Stimulated activated effector memory CD8-positive, alpha-beta T cell treated with anti-CD3 and anti-CD28 coated beads, Interleukin-12 subunit alpha, Interleukin-12 subunit beta, amount 100 ng/mL, for 72 hours (primary cell): ENCODE data around the gene PXK.
A peak's percentile ranks its signal among the peaks of the same experiment; 100 is the strongest.
"Not testable (repeated sequence)": the region's sequence is repeated elsewhere in the genome, so short reads cannot be mapped to it uniquely, and the experiment has no call there.

Experiments
- ATAC-seq: fragments of 150-1000 bp; cut with Tn5 transposase; 2 replicates; pipeline ENCODE4 v1.10.0; 2021
- DNase-seq, 2 donors: peaks; one replicate each; pipeline ENCODE4 v3.0.0; 2021 to 2022; ENCODE audit warnings: low spot score in 2 of 2
- H3K27ac Mint-ChIP-seq: one replicate; pipeline ENCODE4 v1.8.0; 2022; ENCODE audit warnings: mild to moderate bottlenecking, mixed read lengths
- H3K36me3 Mint-ChIP-seq: one replicate; pipeline ENCODE4 v1.8.0; 2022; ENCODE audit warnings: mild to moderate bottlenecking, mixed read lengths
- H3K4me1 Mint-ChIP-seq: one replicate; pipeline ENCODE4 v1.8.0; 2022; ENCODE audit warnings: mixed read lengths
- H3K4me3 Mint-ChIP-seq: one replicate; pipeline ENCODE4 v1.8.0; 2022; ENCODE audit warnings: mild to moderate bottlenecking, mixed read lengths
- H3K9me3 Mint-ChIP-seq: one replicate; pipeline ENCODE4 v1.8.0; 2022; ENCODE audit warnings: mixed read lengths

The PXK gene

GRCh38 chr3:58427661-58428361, 95.1 kb downstream of the PXK start:
- Mint-ChIP-seq H3K9me3 (no peaks in the 10 kb centered on the region), H3K4me1 (peaks cover 8% of the 10 kb centered on the region), H3K27ac (no peak overlapping the region), H3K4me3 (no peak overlapping the region), H3K36me3 (peaks cover 95% of the 10 kb centered on the region)
- no peak for ATAC-seq
- no peak for DNase-seq

GRCh38 chr3:58429657-58430056, 97.0 kb downstream of the PXK start:
- H3K36me3 Mint-ChIP-seq = peaks cover 87% of the 10 kb centered on the region
- DNase-seq = no peak
- H3K9me3 Mint-ChIP-seq = no peaks in the 10 kb centered on the region
- peaks cover 24% of the 10 kb centered on the region for H3K4me1 Mint-ChIP-seq
- peak; percentile 1 for ATAC-seq
- H3K27ac Mint-ChIP-seq = no peak overlapping the region
- no peak overlapping the region for H3K4me3 Mint-ChIP-seq

- H3K4me1 Mint-ChIP-seq = peaks cover 29% of the 10 kb centered on the region
- H3K27ac Mint-ChIP-seq = peak overlapping the region; percentile 94
- peak overlapping the region; percentile 91 for H3K4me3 Mint-ChIP-seq
- DNase-seq = no peak
- H3K36me3 Mint-ChIP-seq = peaks cover 55% of the 10 kb centered on the region
- H3K9me3 Mint-ChIP-seq = no peaks in the 10 kb centered on the region
- ATAC-seq = no peak
These were observed 100.2 kb downstream of the PXK start for GRCh38 chr3:58432905-58433304.

- DNase-seq (peak; percentile 80 to 95), ATAC-seq (peak; percentile 96)
- peaks cover 29% of the 10 kb centered on the region for H3K4me1 Mint-ChIP-seq
- H3K9me3 Mint-ChIP-seq = no peaks in the 10 kb centered on the region
- H3K36me3 Mint-ChIP-seq = peaks cover 48% of the 10 kb centered on the region
- peak within 1 kb of the TSS; percentile 94 for H3K27ac Mint-ChIP-seq
- H3K4me3 Mint-ChIP-seq = peak within 1 kb of the TSS; percentile 91
These were observed 100.9 kb downstream of the PXK start, which contains the start of gene PDHB for GRCh38 chr3:58433400-58434167. Gene PDHB (minus strand): TSS chr3:58433832. CDS start chr3:58433809, 23 bp downstream.

GRCh38 chr3:58434168-58434504, 101.4 kb downstream of the PXK start:
- no peak for ATAC-seq
- H3K36me3 Mint-ChIP-seq = peaks cover 43% of the 10 kb centered on the region

GRCh38 chr3:58434511-58434910, 101.8 kb downstream of the PXK start:
- H3K4me3 Mint-ChIP-seq = no peak overlapping the region
- no peak for ATAC-seq
- H3K36me3 Mint-ChIP-seq = peaks cover 39% of the 10 kb centered on the region
- H3K9me3 Mint-ChIP-seq = no peaks in the 10 kb centered on the region
- no peak for DNase-seq
- H3K4me1 Mint-ChIP-seq = peaks cover 29% of the 10 kb centered on the region
- H3K27ac Mint-ChIP-seq = peak overlapping the region; percentile 58

More at GRCh38 chr3:58434168-58434504, 101.4 kb downstream of the PXK start:
- Mint-ChIP-seq H3K4me3 (peak overlapping the region; percentile 91), H3K27ac (peak overlapping the region; percentile 94), H3K9me3 (no peaks in the 10 kb centered on the region), H3K4me1 (peaks cover 29% of the 10 kb centered on the region)
- no peak for DNase-seq

- peaks cover 29% of the 10 kb centered on the region for H3K4me1 Mint-ChIP-seq
- DNase-seq (no peak), ATAC-seq (no peak)
- peak overlapping the region; percentile 58 for H3K27ac Mint-ChIP-seq
- H3K4me3 Mint-ChIP-seq = no peak overlapping the region
- H3K36me3 Mint-ChIP-seq = peaks cover 34% of the 10 kb centered on the region
- no peaks in the 10 kb centered on the region for H3K9me3 Mint-ChIP-seq
These were observed 102.3 kb downstream of the PXK start for GRCh38 chr3:58434990-58435389.

- peak overlapping the region; percentile 14 for H3K27ac Mint-ChIP-seq
- peaks cover 23% of the 10 kb centered on the region for H3K4me1 Mint-ChIP-seq
- H3K4me3 Mint-ChIP-seq, ATAC-seq, DNase-seq, H3K9me3 Mint-ChIP-seq: not testable (repeated sequence)
- H3K36me3 Mint-ChIP-seq = peaks cover 11% of the 10 kb centered on the region
These were observed 104.6 kb downstream of the PXK start for GRCh38 chr3:58437276-58437675.

GRCh38 chr3:58440996-58441355, 108.3 kb downstream of the PXK start:
- H3K27ac Mint-ChIP-seq, H3K9me3 Mint-ChIP-seq, H3K4me1 Mint-ChIP-seq, H3K36me3 Mint-ChIP-seq, DNase-seq, ATAC-seq, H3K4me3 Mint-ChIP-seq: not testable (repeated sequence)

GRCh38 chr3:58441514-58442450, 109.1 kb downstream of the PXK start:
- no peaks in the 10 kb centered on the region for H3K9me3 Mint-ChIP-seq
- H3K4me3 Mint-ChIP-seq = no peak overlapping the region
- no peak for DNase-seq
- no peaks in the 10 kb centered on the region for H3K36me3 Mint-ChIP-seq
- no peaks in the 10 kb centered on the region for H3K4me1 Mint-ChIP-seq
- H3K27ac Mint-ChIP-seq = peak overlapping the region; percentile 60
- no peak for ATAC-seq

GRCh38 chr3:58452176-58452575, 119.5 kb downstream of the PXK start:
- ATAC-seq = no peak
- no peak for DNase-seq
- no peak overlapping the region for H3K27ac Mint-ChIP-seq
- no peak overlapping the region for H3K4me3 Mint-ChIP-seq
- H3K36me3 Mint-ChIP-seq = no peaks in the 10 kb centered on the region
- no peaks in the 10 kb centered on the region for H3K4me1 Mint-ChIP-seq
- H3K9me3 Mint-ChIP-seq = peaks cover 11% of the 10 kb centered on the region

GRCh38 chr3:58459160-58459559, 126.5 kb downstream of the PXK start:
- ATAC-seq (no peak), DNase-seq (no peak)
- Mint-ChIP-seq H3K4me3 (no peak overlapping the region), H3K27ac (no peak overlapping the region), H3K4me1 (peaks cover 13% of the 10 kb centered on the region), H3K9me3 (peaks cover 6% of the 10 kb centered on the region), H3K36me3 (peaks cover 5% of the 10 kb centered on the region)

- peaks cover 14% of the 10 kb centered on the region for H3K4me1 Mint-ChIP-seq
- no peaks in the 10 kb centered on the region for H3K9me3 Mint-ChIP-seq
- no peak overlapping the region for H3K4me3 Mint-ChIP-seq
- peaks cover 5% of the 10 kb centered on the region for H3K36me3 Mint-ChIP-seq
- ATAC-seq (no peak), DNase-seq (no peak)
- H3K27ac Mint-ChIP-seq = no peak overlapping the region
These were observed 130.1 kb downstream of the PXK start for GRCh38 chr3:58462829-58463180.

GRCh38 chr3:58463181-58463941, 130.7 kb downstream of the PXK start:
- ATAC-seq = peak; percentile 100
- H3K36me3 Mint-ChIP-seq = peaks cover 5% of the 10 kb centered on the region
- H3K4me3 Mint-ChIP-seq = no peak overlapping the region
- H3K27ac Mint-ChIP-seq = peak overlapping the region; percentile 53
- no peaks in the 10 kb centered on the region for H3K9me3 Mint-ChIP-seq
- H3K4me1 Mint-ChIP-seq = peaks cover 14% of the 10 kb centered on the region
- peak; percentile 60 to 88 for DNase-seq

GRCh38 chr3:58463942-58464271, 131.2 kb downstream of the PXK start:
- DNase-seq (no peak), ATAC-seq (no peak)
- Mint-ChIP-seq H3K36me3 (peaks cover 5% of the 10 kb centered on the region), H3K4me3 (no peak overlapping the region), H3K27ac (peak overlapping the region; percentile 53), H3K4me1 (peaks cover 14% of the 10 kb centered on the region), H3K9me3 (no peaks in the 10 kb centered on the region)
